Activated T-cell treated with anti-CD3 and anti-CD28 coated beads, Interleukin-2, amount 50 U/mL, for 24 hours (primary cell): Measurements from ENCODE around the gene ARL6.
"Not testable (repeated sequence)": the region's sequence is repeated elsewhere in the genome, so short reads cannot be mapped to it uniquely, and the experiment has no call there.

Source experiments
- DNase-seq: peaks from one replicate; pipeline ENCODE4 v3.0.0-alpha.2; 2020
- H3K27ac Mint-ChIP-seq: 2 replicates; pipeline ENCODE4 v1.8.0; 2020; ENCODE audit warnings: mild to moderate bottlenecking, mixed read lengths
- H3K27me3 Mint-ChIP-seq: 2 replicates; pipeline ENCODE4 v1.8.0; 2020; ENCODE audit warnings: mixed read lengths
- H3K36me3 Mint-ChIP-seq: 2 replicates; pipeline ENCODE4 v1.8.0; 2020; ENCODE audit warnings: low read depth, mixed read lengths
- H3K4me1 Mint-ChIP-seq: 2 replicates; pipeline ENCODE4 v1.8.0; 2020; ENCODE audit warnings: low read depth, mixed read lengths
- H3K4me3 Mint-ChIP-seq: 2 replicates; pipeline ENCODE4 v1.8.0; 2020; ENCODE audit warnings: mild to moderate bottlenecking, moderate library complexity, mixed read lengths
- H3K9me3 Mint-ChIP-seq: 2 replicates; pipeline ENCODE4 v1.8.0; 2020; ENCODE audit warnings: mixed read lengths

ARL6 gene

GRCh38 chr3:97830638-97831037, 66.1 kb downstream of the ARL6 start:
- no peaks in the 10 kb centered on the region for H3K36me3 Mint-ChIP-seq
- no peak for DNase-seq
- H3K4me3 Mint-ChIP-seq = no peak overlapping the region
- no peak overlapping the region for H3K27ac Mint-ChIP-seq
- H3K4me1 Mint-ChIP-seq = peaks cover 5% of the 10 kb centered on the region
- no peaks in the 10 kb centered on the region for H3K27me3 Mint-ChIP-seq
- no peaks in the 10 kb centered on the region for H3K9me3 Mint-ChIP-seq

GRCh38 chr3:97831140-97831539, 66.6 kb downstream of the ARL6 start:
- Mint-ChIP-seq H3K9me3 (no peaks in the 10 kb centered on the region), H3K4me1 (peaks cover 5% of the 10 kb centered on the region), H3K27me3 (no peaks in the 10 kb centered on the region), H3K27ac (no peak overlapping the region), H3K4me3 (no peak overlapping the region), H3K36me3 (no peaks in the 10 kb centered on the region)
- DNase-seq = no peak

GRCh38 chr3:97833184-97833583, 68.6 kb downstream of the ARL6 start:
- not testable (repeated sequence) for H3K27ac Mint-ChIP-seq, H3K9me3 Mint-ChIP-seq, DNase-seq, H3K4me3 Mint-ChIP-seq, H3K27me3 Mint-ChIP-seq, H3K4me1 Mint-ChIP-seq, H3K36me3 Mint-ChIP-seq

GRCh38 chr3:97835761-97836160, 71.2 kb downstream of the ARL6 start:
- Mint-ChIP-seq H3K4me3 (no peak overlapping the region), H3K27me3 (no peaks in the 10 kb centered on the region), H3K36me3 (no peaks in the 10 kb centered on the region), H3K27ac (no peak overlapping the region), H3K4me1 (no peaks in the 10 kb centered on the region), H3K9me3 (no peaks in the 10 kb centered on the region)
- DNase-seq = no peak

GRCh38 chr3:97838393-97838792, 73.8 kb downstream of the ARL6 start:
- no peaks in the 10 kb centered on the region for H3K27me3 Mint-ChIP-seq
- no peaks in the 10 kb centered on the region for H3K36me3 Mint-ChIP-seq
- no peak overlapping the region for H3K4me3 Mint-ChIP-seq
- no peak for DNase-seq
- no peaks in the 10 kb centered on the region for H3K4me1 Mint-ChIP-seq
- no peaks in the 10 kb centered on the region for H3K9me3 Mint-ChIP-seq
- H3K27ac Mint-ChIP-seq = no peak overlapping the region

- Mint-ChIP-seq H3K4me3 (no peak overlapping the region), H3K27me3 (no peaks in the 10 kb centered on the region), H3K36me3 (no peaks in the 10 kb centered on the region), H3K27ac (no peak overlapping the region), H3K4me1 (no peaks in the 10 kb centered on the region), H3K9me3 (no peaks in the 10 kb centered on the region)
- no peak for DNase-seq
Observed at GRCh38 chr3:97839944-97840343, 75.4 kb downstream of the ARL6 start.

GRCh38 chr3:97841304-97841703, 76.7 kb downstream of the ARL6 start:
- Mint-ChIP-seq H3K9me3 (no peaks in the 10 kb centered on the region), H3K4me3 (no peak overlapping the region), H3K27ac (no peak overlapping the region), H3K36me3 (no peaks in the 10 kb centered on the region), H3K4me1 (no peaks in the 10 kb centered on the region), H3K27me3 (no peaks in the 10 kb centered on the region)
- DNase-seq = no peak

- Mint-ChIP-seq H3K9me3 (no peaks in the 10 kb centered on the region), H3K27me3 (no peaks in the 10 kb centered on the region), H3K4me3 (no peak overlapping the region), H3K27ac (no peak overlapping the region), H3K4me1 (no peaks in the 10 kb centered on the region), H3K36me3 (peaks cover 2% of the 10 kb centered on the region)
- no peak for DNase-seq
Observed at GRCh38 chr3:97841956-97842355, 77.4 kb downstream of the ARL6 start.

GRCh38 chr3:97848779-97849178, 84.2 kb downstream of the ARL6 start:
- Mint-ChIP-seq H3K27me3 (no peaks in the 10 kb centered on the region), H3K4me1 (no peaks in the 10 kb centered on the region), H3K27ac (no peak overlapping the region), H3K9me3 (peaks cover 2% of the 10 kb centered on the region), H3K36me3 (peaks cover 6% of the 10 kb centered on the region), H3K4me3 (no peak overlapping the region)
- DNase-seq = no peak
